Esophagus squamous epithelium (tissue), 4 donors: ENCODE measurements around the gene TRAPPC2.

Source experiments
- CTCF ChIP-seq, 6 experiments: fragments of 450-650 bp in 4 of 6; fragments of 200-600 bp in 2 of 6; sonication (generic) in 2 of 6; IDR thresholded peaks; one replicate each; pipeline ENCODE4 v1.5.1; 2016 to 2019; ENCODE audit warnings: antibody characterized with exemption in 6 of 6, mild to moderate bottlenecking in 4 of 6, moderate library complexity in 4 of 6
- POLR2A ChIP-seq, 4 donors: fragments of 450-650 bp; IDR thresholded peaks; one replicate each; pipeline ENCODE4 v1.6.1; 2017; ENCODE audit warnings: antibody characterized with exemption in 4 of 4, mild to moderate bottlenecking in 4 of 4, moderate library complexity in 3 of 4

- TF ChIP-seq POLR2A (IDR thresholded peaks at IDR 0.05) (no peak), CTCF (IDR thresholded peaks at IDR 0.05) (no peak)
These were observed 29.9 kb upstream of the TRAPPC2 start for GRCh38 chrX:13764281-13764680.
